GM12892 (cell line): Measurements from ENCODE around the gene CACNA1E.

Source experiments
- POLR2A ChIP-seq: IDR thresholded peaks from 2 replicates; pipeline ENCODE4 v1.6.1; 2011; ENCODE audit warnings: low read depth, low read length, control low read depth
- TAF1 ChIP-seq: IDR thresholded peaks from 2 replicates; pipeline ENCODE4 v1.6.1; 2011; ENCODE audit warnings: low read depth, mild to moderate bottlenecking, control low read depth, low read length, borderline replicate concordance

DNA sequence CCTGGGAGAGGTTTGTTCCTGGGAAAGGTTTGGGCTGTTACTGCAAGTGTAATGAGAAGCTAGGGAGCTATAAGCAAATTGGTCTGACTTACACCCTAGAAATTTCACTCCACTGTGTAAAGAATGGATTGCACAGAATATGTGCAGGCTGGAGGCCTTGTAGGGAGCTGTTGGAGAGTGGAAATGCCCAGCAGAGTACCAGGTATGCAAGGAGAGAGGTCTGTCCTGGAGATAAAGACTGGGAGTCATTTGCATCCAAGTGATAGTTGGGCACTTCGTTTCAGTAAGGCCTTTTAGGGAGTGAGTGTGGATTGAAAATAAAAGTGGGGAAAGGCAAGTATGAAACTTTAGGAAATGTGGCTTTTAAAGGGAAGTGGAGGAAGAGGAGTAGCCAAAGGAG, 75.8 kb downstream of the CACNA1E start:
- no peak for TF ChIP-seq POLR2A
- TF ChIP-seq TAF1: no peak
